Calu3 (cell line): ENCODE data around the gene LLGL2. TPM values are rescaled to one million over a fixed set of nuclear protein-coding genes. Genes with fewer than 3 reads are reported as not detected.

Experiments used
- BruUV-seq: library from RNA; stranded (reverse); fragments of 400-500 nt; replicated peaks from 2 replicates; lab custom pipeline; 2021; lab: Mats Ljungman, UMichigan
- CTCF ChIA-PET: fragments of 300-600 bp; sonication (Branson Sonifier 250); formaldehyde crosslinking; loops from one replicate; lab custom pipeline; 2022; ENCODE audit warnings: antibody characterized with exemption; lab: Charles Lee
- DNase-seq: peaks from one replicate; pipeline ENCODE4 v3.0.0; 2022
- H3K27ac Mint-ChIP-seq: one replicate; pipeline ENCODE4 v1.8.0; 2022; ENCODE audit warnings: mixed read lengths; ENCODE audit not compliant: unreplicated experiment
- H3K27me3 Mint-ChIP-seq: one replicate; pipeline ENCODE4 v1.8.0; 2022; ENCODE audit warnings: mixed read lengths; ENCODE audit not compliant: unreplicated experiment
- H3K36me3 Mint-ChIP-seq: one replicate; pipeline ENCODE4 v1.8.0; 2022; ENCODE audit warnings: mild to moderate bottlenecking, moderate library complexity, mixed read lengths; ENCODE audit not compliant: insufficient read depth, unreplicated experiment
- H3K4me1 Mint-ChIP-seq: one replicate; pipeline ENCODE4 v1.8.0; 2022; ENCODE audit warnings: mild to moderate bottlenecking, low read depth, mixed read lengths; ENCODE audit not compliant: unreplicated experiment
- H3K4me3 Mint-ChIP-seq: one replicate; pipeline ENCODE4 v1.8.0; 2022; ENCODE audit warnings: mild to moderate bottlenecking, low read depth, moderate library complexity, mixed read lengths; ENCODE audit not compliant: unreplicated experiment
- H3K9me3 Mint-ChIP-seq: one replicate; pipeline ENCODE4 v1.8.0; 2022; ENCODE audit warnings: low read depth, mixed read lengths; ENCODE audit not compliant: unreplicated experiment
- intact Hi-C: fragments of 100-400 bp; cut with micrococcal nuclease; formaldehyde crosslinking; loops from one replicate; pipeline ENCODE4 v1.10.0; 2022; ENCODE audit not compliant: unreplicated experiment
- total RNA-seq: library from RNA; stranded (reverse); gene quantifications from 2 replicates; pipeline ENCODE4 v1.2.3, GENCODE V29; 2022
- TF ChIP-seq, protein P1 (sequence below): fragments of 200-600 bp; IDR thresholded peaks from one replicate; pipeline ENCODE4 v1.8.0; 2022; ENCODE audit warnings: antibody characterized with exemption; ENCODE audit not compliant: unreplicated experiment

LLGL2 gene
- total RNA-seq, 1 experiment from 2014 or later, result 208 TPM

DNA sequence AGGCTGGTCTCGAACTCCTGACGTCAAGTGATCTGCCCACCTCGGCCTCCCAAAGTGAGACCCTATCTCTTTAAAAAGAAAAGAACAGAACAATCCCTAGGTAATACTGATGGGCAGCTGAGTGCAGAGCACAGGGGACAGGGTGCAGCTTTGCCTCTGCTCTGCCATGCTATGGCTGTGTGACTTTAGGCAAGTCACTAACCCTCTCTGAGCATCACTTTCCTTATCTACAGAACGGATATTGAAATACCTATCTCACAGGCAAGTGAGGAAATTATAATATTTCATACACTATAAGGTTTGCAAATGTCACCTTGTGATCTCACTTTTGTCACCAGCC lies 14.3 kb upstream of the LLGL2 start:
- TF ChIP-seq, protein P1, sequence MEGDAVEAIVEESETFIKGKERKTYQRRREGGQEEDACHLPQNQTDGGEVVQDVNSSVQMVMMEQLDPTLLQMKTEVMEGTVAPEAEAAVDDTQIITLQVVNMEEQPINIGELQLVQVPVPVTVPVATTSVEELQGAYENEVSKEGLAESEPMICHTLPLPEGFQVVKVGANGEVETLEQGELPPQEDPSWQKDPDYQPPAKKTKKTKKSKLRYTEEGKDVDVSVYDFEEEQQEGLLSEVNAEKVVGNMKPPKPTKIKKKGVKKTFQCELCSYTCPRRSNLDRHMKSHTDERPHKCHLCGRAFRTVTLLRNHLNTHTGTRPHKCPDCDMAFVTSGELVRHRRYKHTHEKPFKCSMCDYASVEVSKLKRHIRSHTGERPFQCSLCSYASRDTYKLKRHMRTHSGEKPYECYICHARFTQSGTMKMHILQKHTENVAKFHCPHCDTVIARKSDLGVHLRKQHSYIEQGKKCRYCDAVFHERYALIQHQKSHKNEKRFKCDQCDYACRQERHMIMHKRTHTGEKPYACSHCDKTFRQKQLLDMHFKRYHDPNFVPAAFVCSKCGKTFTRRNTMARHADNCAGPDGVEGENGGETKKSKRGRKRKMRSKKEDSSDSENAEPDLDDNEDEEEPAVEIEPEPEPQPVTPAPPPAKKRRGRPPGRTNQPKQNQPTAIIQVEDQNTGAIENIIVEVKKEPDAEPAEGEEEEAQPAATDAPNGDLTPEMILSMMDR, result no peak
- no peaks in the 10 kb centered on the region for H3K27me3 Mint-ChIP-seq
- CTCF ChIA-PET, result interaction anchor here (1.3 kb wide), 1 partner anchor 212 kb away, joined by 4 read pairs; no protein-coding TSS in a partner anchor
- no peak overlapping the region for H3K27ac Mint-ChIP-seq
- H3K4me1 Mint-ChIP-seq, result peaks cover 30% of the 10 kb centered on the region
- DNase-seq, result no peak
- intact Hi-C loops, result no loop called here
- peaks cover 53% of the 10 kb centered on the region for H3K36me3 Mint-ChIP-seq
- no TSS peak for BruUV-seq
- H3K4me3 Mint-ChIP-seq, result no peak overlapping the region
- H3K9me3 Mint-ChIP-seq, result no peaks in the 10 kb centered on the region

DNA sequence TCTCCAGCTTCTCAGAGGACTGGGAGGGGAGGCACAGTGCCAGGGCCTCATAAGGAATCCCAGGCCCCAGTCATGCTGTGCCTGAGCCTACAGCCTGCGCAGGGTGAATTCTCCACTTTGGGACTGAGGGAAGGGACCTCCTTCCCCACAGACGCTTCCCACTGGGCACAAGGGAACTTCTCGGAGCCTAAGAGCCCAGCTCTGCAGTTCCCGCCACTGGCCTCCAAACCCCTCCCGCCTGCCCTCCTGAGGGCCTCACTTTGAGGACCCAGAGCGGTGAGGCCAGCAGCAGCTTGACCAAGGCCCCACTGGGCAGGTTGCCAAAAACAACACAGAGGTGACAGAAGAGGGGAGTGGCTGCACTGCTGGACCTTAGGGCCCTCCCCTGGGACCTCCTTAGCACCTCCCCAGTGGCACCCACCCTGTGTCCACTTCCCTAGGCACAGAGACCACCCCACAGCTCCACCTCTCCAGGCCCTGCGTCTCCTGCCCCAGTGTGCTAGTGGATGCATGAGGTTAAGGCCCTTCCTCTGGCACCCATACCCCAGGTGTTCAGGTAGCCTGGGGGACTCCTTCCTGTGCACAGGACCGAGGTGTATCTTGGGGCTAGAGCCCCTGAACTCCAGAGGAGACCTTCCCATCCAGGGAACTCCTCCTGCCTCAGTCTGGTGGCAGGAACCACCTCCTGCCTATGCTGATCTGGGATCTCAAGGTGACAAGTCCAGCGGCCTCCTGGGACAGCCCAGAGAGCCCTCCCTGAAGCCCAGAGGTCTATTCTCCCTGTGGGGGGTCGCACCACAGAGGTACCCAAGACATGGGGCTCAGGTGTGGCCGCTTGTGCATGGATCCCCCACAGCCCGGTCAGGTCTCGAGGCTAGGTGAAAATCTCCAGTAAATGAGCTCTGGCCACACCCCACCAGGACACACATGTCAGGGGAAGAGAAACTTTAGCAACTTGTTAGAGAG lies 13.6 kb upstream of the LLGL2 start:
- H3K4me3 Mint-ChIP-seq, result peak overlapping the region; percentile 36
- no peaks in the 10 kb centered on the region for H3K27me3 Mint-ChIP-seq
- CTCF ChIA-PET, result interaction anchor here (1.3 kb wide), 1 partner anchor 211 kb away, joined by 4 read pairs; no protein-coding TSS in a partner anchor
- H3K27ac Mint-ChIP-seq, result peak overlapping the region; percentile 33
- H3K9me3 Mint-ChIP-seq, result no peaks in the 10 kb centered on the region
- intact Hi-C loops, result no loop called here
- peak; percentile 79 for DNase-seq
- TF ChIP-seq, protein P1, result no peak
- peaks cover 59% of the 10 kb centered on the region for H3K36me3 Mint-ChIP-seq
- BruUV-seq, result no TSS peak
- H3K4me1 Mint-ChIP-seq, result peaks cover 30% of the 10 kb centered on the region

DNA sequence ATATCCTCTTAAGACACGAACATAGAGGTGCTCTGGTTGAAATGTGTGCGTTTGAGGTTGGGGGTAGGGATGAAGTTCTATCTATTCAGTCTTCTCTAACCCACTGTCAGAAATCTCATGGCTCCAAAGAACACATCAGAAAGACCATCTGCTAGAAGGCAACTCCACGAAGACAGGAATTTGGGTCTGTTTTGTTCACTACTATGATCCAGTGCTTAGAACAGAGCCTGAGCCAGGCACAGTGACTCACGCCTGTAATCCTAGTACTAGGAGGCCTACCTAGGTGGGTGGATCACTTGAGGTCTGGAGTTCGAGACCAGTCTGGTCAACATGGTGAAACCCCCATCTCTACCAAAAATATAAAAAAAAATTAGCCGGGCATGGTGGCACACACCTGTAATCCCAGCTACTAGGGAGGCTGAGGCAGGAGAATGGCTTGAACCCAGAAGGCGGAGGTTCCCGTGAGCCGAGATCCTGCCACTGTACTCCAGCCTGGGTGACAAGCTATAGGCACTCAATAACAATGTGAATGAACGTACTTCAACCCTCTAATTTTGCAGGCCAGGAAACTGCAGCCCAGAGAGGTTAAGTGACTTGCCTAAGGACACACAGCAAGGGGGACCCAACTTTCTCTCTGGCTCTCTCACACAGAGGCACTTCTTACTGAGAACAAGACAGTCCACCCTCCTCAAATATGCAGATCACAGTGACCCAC lies 12.4 kb upstream of the LLGL2 start:
- no TSS peak for BruUV-seq
- no peaks in the 10 kb centered on the region for H3K27me3 Mint-ChIP-seq
- no peak overlapping the region for H3K4me3 Mint-ChIP-seq
- H3K4me1 Mint-ChIP-seq, result peaks cover 40% of the 10 kb centered on the region
- no peaks in the 10 kb centered on the region for H3K9me3 Mint-ChIP-seq
- CTCF ChIA-PET, result interaction anchor here (0.7 kb wide), 1 partner anchor 12 kb away, joined by 6 read pairs; the partner anchor contains the start of gene LLGL2
- peaks cover 71% of the 10 kb centered on the region for H3K36me3 Mint-ChIP-seq
- no peak overlapping the region for H3K27ac Mint-ChIP-seq
- no peak for DNase-seq
- intact Hi-C loops, result no loop called here
- TF ChIP-seq, protein P1, result no peak

DNA sequence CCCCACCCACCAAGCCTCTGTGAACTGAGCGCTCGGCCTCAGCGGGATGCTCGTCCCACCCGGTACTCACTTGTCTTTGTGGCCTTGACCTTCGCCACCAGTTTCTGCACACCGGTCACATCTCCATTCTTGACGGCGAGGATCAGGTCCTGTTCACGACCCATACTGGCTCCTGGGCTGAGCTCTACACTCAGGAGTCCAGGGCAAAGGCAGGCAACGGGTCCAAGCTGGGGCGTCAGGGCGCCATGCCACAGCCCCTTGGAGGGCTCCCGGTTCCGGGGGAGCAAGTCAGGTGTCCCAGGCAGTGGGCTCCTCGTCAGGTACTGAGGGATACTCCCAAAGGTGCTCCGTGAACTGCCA lies 11.9 kb upstream of the LLGL2 start:
- H3K4me3 Mint-ChIP-seq, result peak overlapping the region; percentile 77
- BruUV-seq, result no TSS peak
- CTCF ChIA-PET, result interaction anchor here (0.6 to 0.7 kb wide), 2 partner anchors 12 to 32 kb away, joined by 6 read pairs; partner anchors contain the start of gene LLGL2
- DNase-seq, result no peak
- no peaks in the 10 kb centered on the region for H3K9me3 Mint-ChIP-seq
- TF ChIP-seq, protein P1, result no peak
- intact Hi-C loops, result no loop called here
- no peaks in the 10 kb centered on the region for H3K27me3 Mint-ChIP-seq
- H3K4me1 Mint-ChIP-seq, result peaks cover 44% of the 10 kb centered on the region
- H3K36me3 Mint-ChIP-seq, result peaks cover 75% of the 10 kb centered on the region
- no peak overlapping the region for H3K27ac Mint-ChIP-seq
